Measurements from ENCODE around the gene OR8K5. TPM values are rescaled to one million over a fixed set of nuclear protein-coding genes. Genes with fewer than 3 reads are reported as not detected.

The OR8K5 gene, protein sequence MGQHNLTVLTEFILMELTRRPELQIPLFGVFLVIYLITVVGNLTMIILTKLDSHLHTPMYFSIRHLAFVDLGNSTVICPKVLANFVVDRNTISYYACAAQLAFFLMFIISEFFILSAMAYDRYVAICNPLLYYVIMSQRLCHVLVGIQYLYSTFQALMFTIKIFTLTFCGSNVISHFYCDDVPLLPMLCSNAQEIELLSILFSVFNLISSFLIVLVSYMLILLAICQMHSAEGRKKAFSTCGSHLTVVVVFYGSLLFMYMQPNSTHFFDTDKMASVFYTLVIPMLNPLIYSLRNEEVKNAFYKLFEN
- total RNA-seq = not detected

- H3K4me1 ChIP-seq = no peaks in the 10 kb centered on the region
- intact Hi-C loops (cut with DNase I) = no loop called here
- no peak within 1 kb of the TSS for H3K27ac ChIP-seq
- DNase-seq (ENCODE audit: low spot score in 2 of 2) = no peak
- H3K4me3 ChIP-seq = no peak within 1 kb of the TSS
- no peaks in the 10 kb centered on the region for H3K9me3 ChIP-seq
- no peaks in the 10 kb centered on the region for H3K36me3 ChIP-seq
- TF ChIP-seq, protein P1, sequence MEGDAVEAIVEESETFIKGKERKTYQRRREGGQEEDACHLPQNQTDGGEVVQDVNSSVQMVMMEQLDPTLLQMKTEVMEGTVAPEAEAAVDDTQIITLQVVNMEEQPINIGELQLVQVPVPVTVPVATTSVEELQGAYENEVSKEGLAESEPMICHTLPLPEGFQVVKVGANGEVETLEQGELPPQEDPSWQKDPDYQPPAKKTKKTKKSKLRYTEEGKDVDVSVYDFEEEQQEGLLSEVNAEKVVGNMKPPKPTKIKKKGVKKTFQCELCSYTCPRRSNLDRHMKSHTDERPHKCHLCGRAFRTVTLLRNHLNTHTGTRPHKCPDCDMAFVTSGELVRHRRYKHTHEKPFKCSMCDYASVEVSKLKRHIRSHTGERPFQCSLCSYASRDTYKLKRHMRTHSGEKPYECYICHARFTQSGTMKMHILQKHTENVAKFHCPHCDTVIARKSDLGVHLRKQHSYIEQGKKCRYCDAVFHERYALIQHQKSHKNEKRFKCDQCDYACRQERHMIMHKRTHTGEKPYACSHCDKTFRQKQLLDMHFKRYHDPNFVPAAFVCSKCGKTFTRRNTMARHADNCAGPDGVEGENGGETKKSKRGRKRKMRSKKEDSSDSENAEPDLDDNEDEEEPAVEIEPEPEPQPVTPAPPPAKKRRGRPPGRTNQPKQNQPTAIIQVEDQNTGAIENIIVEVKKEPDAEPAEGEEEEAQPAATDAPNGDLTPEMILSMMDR (IDR thresholded peaks at IDR 0.05) = no peak
- no peaks in the 10 kb centered on the region for H3K27me3 ChIP-seq
Measured at GRCh38 chr11:56160217-56160616, at the start of gene OR8K5. TSS of gene OR8K5 (minus strand) at chr11:56160317. CDS start at chr11:56160317, 0 bp downstream.

- TF ChIP-seq, protein P1 (IDR thresholded peaks at IDR 0.05) = no peak
- Histone ChIP-seq H3K4me1 (no peaks in the 10 kb centered on the region), H3K9me3 (no peaks in the 10 kb centered on the region), H3K36me3 (no peaks in the 10 kb centered on the region), H3K27me3 (no peaks in the 10 kb centered on the region), H3K4me3 (no peak overlapping the region), H3K27ac (no peak overlapping the region)
- no peak for DNase-seq (ENCODE audit: low spot score in 2 of 2)
- intact Hi-C loops (cut with DNase I) = no loop called here
Measured at GRCh38 chr11:56207790-56208189, 47.7 kb upstream of the OR8K5 start.

- H3K27ac ChIP-seq = no peak overlapping the region
- no peaks in the 10 kb centered on the region for H3K9me3 ChIP-seq
- H3K27me3 ChIP-seq = no peaks in the 10 kb centered on the region
- TF ChIP-seq, protein P1 (IDR thresholded peaks at IDR 0.05) = no peak
- intact Hi-C loops (cut with DNase I) = no loop called here
- H3K4me3 ChIP-seq = no peak overlapping the region
- no peak for DNase-seq (ENCODE audit: low spot score in 2 of 2)
- no peaks in the 10 kb centered on the region for H3K36me3 ChIP-seq
- no peaks in the 10 kb centered on the region for H3K4me1 ChIP-seq
Measured at GRCh38 chr11:56197367-56197766, 37.2 kb upstream of the OR8K5 start.

DNA sequence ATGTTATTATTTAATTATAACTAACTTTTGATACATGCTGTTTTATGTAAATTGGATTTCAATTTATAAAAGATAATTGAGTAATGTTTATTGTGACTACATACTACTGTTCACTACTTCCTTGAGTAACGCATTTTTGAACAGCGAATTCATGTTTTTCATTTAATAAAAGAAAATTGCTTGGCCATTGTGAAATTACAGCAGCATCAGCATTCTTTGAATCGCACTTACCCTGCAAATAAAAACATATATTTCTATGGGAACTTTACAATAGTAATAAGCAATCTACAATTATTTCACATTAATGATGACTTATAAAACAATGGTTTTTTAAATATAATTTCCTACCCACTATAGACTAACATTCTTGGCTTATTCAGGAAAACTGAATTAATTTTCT lies 36.6 kb upstream of the OR8K5 start:
- H3K27me3 ChIP-seq = no peaks in the 10 kb centered on the region
- DNase-seq (ENCODE audit: low spot score in 2 of 2) = no peak
- H3K9me3 ChIP-seq = no peaks in the 10 kb centered on the region
- H3K4me1 ChIP-seq = no peaks in the 10 kb centered on the region
- TF ChIP-seq, protein P1 (IDR thresholded peaks at IDR 0.05) = no peak
- intact Hi-C loops (cut with DNase I) = no loop called here
- no peak overlapping the region for H3K4me3 ChIP-seq
- no peaks in the 10 kb centered on the region for H3K36me3 ChIP-seq
- no peak overlapping the region for H3K27ac ChIP-seq

DNA sequence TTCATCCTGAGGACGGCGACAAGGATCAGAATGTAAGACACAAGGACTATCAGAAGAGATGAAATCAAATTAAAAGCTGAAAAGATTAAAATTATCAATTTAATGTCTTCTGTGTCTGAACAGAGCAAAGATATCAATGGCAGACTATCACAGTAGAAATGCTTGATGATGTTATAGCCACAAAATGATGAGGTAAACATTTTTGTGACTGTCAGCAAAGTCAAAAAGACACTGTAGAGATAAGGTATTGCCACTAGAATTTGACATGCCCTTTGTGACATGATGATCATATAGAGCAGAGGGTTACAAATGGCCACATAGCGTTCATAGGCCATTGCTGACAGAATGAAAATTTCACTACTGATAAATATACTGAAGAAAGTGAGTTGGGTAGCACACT lies 28.5 kb upstream of the OR8K5 start:
- H3K27ac ChIP-seq = no peak overlapping the region
- no peak for DNase-seq (ENCODE audit: low spot score in 2 of 2)
- H3K36me3 ChIP-seq = no peaks in the 10 kb centered on the region
- H3K4me1 ChIP-seq = no peaks in the 10 kb centered on the region
- H3K4me3 ChIP-seq = no peak overlapping the region
- TF ChIP-seq, protein P1 (IDR thresholded peaks at IDR 0.05) = no peak
- no peaks in the 10 kb centered on the region for H3K9me3 ChIP-seq
- H3K27me3 ChIP-seq = no peaks in the 10 kb centered on the region
- intact Hi-C loops (cut with DNase I) = no loop called here

Measured in ascending aorta (tissue), 2 donors.